HepG2 (cell line): ENCODE measurements around the gene UNC5CL. TPM values are rescaled to one million over a fixed set of nuclear protein-coding genes. Genes with fewer than 3 reads are reported as not detected.

Source experiments
- AGO1 ChIP-seq: fragments of 200-400 bp; formaldehyde crosslinking; IDR thresholded peaks from 2 replicates; pipeline ENCODE4 v1.6.1; 2017; ENCODE audit warnings: mild to moderate bottlenecking, low read depth, low read length, moderate library complexity; ENCODE audit not compliant: poor library complexity, severe bottlenecking
- BCL6 ChIP-seq: IDR thresholded peaks from 2 replicates; pipeline ENCODE4 v1.6.1; 2016; ENCODE audit warnings: missing genetic modification reagents, missing compliant biosample characterization
- BRD4 ChIP-seq: sonication (generic); formaldehyde crosslinking; IDR thresholded peaks from 2 replicates; pipeline ENCODE4 v1.4.0; 2020; ENCODE audit warnings: missing genetic modification reagents
- CENPT ChIP-seq: sonication (generic); formaldehyde crosslinking; IDR thresholded peaks from 2 replicates; pipeline ENCODE4 v1.8.0; 2022; ENCODE audit warnings: low read depth, mild to moderate bottlenecking, moderate library complexity, missing genetic modification reagents
- EP300 ChIP-seq, 3 experiments: sonication (generic) in 1 of 3; formaldehyde crosslinking in 1 of 3; IDR thresholded peaks; 2 replicates each; pipeline versions ENCODE4 v1.5.1 to v1.6.1; 2011 to 2020; ENCODE audit warnings: low read depth in 2 of 3, low read length in 2 of 3, borderline replicate concordance in 1 of 3, improper control_type of control experiment in 1 of 3, mild to moderate bottlenecking in 1 of 3, missing genetic modification reagents in 1 of 3, moderate library complexity in 1 of 3
- HMG20A ChIP-seq: IDR thresholded peaks from 2 replicates; pipeline ENCODE4 v1.6.1; 2016; ENCODE audit warnings: borderline replicate concordance
- MED1 ChIP-seq: sonication (generic); formaldehyde crosslinking; IDR thresholded peaks from 2 replicates; pipeline ENCODE4 v1.4.0; 2020; ENCODE audit warnings: missing genetic modification reagents
- MED8 ChIP-seq: sonication (generic); formaldehyde crosslinking; IDR thresholded peaks from 2 replicates; pipeline ENCODE4 v1.8.1; 2023; ENCODE audit warnings: mild to moderate bottlenecking, missing genetic modification reagents; ENCODE audit not compliant: insufficient replicate concordance
- NCOA2 ChIP-seq: sonication (generic); formaldehyde crosslinking; IDR thresholded peaks from 2 replicates; pipeline ENCODE4 v1.8.0; 2022; ENCODE audit warnings: inconsistent platforms
- NFYB ChIP-seq: sonication (generic); formaldehyde crosslinking; IDR thresholded peaks from 2 replicates; pipeline ENCODE4 v1.4.0; 2020; ENCODE audit warnings: missing genetic modification reagents
- PAF1 ChIP-seq: IDR thresholded peaks from 2 replicates; pipeline ENCODE4 v1.6.1; 2016; ENCODE audit warnings: missing genetic modification reagents, missing compliant biosample characterization
- PHF21A ChIP-seq: sonication (generic); formaldehyde crosslinking; IDR thresholded peaks from 2 replicates; pipeline ENCODE4 v1.5.0; 2020; ENCODE audit warnings: mild to moderate bottlenecking, missing genetic modification reagents
- POGZ ChIP-seq: sonication (generic); formaldehyde crosslinking; IDR thresholded peaks from 2 replicates; pipeline ENCODE4 v1.4.0; 2020; ENCODE audit warnings: mild to moderate bottlenecking, missing genetic modification reagents
- SKI ChIP-seq: fragments of 450-650 bp; IDR thresholded peaks from one replicate; pipeline ENCODE4 v1.6.1; 2018; ENCODE audit warnings: mild to moderate bottlenecking; ENCODE audit not compliant: partially characterized antibody
- SMYD3 ChIP-seq: sonication (generic); formaldehyde crosslinking; IDR thresholded peaks from 2 replicates; pipeline ENCODE4 v1.8.1; 2023; ENCODE audit warnings: mild to moderate bottlenecking, missing genetic modification reagents
- SOX5 ChIP-seq: IDR thresholded peaks from 2 replicates; pipeline ENCODE4 v1.6.1; 2016; ENCODE audit warnings: borderline replicate concordance
- ZNF331 ChIP-seq: sonication (generic); formaldehyde crosslinking; IDR thresholded peaks from 2 replicates; pipeline ENCODE4 v1.4.0; 2020; ENCODE audit warnings: missing genetic modification reagents
- polyA plus RNA-seq, 8 experiments: library from polyadenylated mRNA; depleted of rRNA in 3 of 8; stranded (reverse) in 7 of 8; unstranded in 1 of 8; fragments of >200 nt; fragmentation: Illumina TruSeq in 4 of 8; extraction: Trizol in 4 of 8; gene quantifications; 2 replicates each; pipeline versions ENCODE4 v1.2.1 to v1.2.3, GENCODE V29; 2011 to 2016; ENCODE audit warnings: low read depth in 4 of 8, missing spikeins in 1 of 8, mixed read lengths in 1 of 8; ENCODE audit not compliant: insufficient read depth in 1 of 8
- total RNA-seq, 5 experiments: library from RNA; depleted of rRNA; stranded (reverse); fragments of >200 nt; fragmentation: Illumina TruSeq; extraction: Trizol; gene quantifications; 2 replicates each; pipeline ENCODE4 v1.2.3, GENCODE V29; 2016; ENCODE audit warnings: low read depth in 1 of 5
- TF ChIP-seq, protein P1 (sequence below): conservative IDR thresholded peaks from 2 replicates; pipeline ENCODE4 v1.6.1; 2018; ENCODE audit warnings: missing genetic modification reagents
- TF ChIP-seq, protein P2 (sequence below): sonication (generic); formaldehyde crosslinking; IDR thresholded peaks from 2 replicates; pipeline ENCODE4 v1.5.1; 2020; ENCODE audit warnings: mild to moderate bottlenecking, missing genetic modification reagents, borderline replicate concordance
- TF ChIP-seq, protein P3 (sequence below): IDR thresholded peaks from 2 replicates; pipeline ENCODE4 v1.6.1; 2016; ENCODE audit warnings: missing genetic modification reagents, missing compliant biosample characterization

The UNC5CL gene
- total and polyA plus RNA-seq, 2 of the 13 experiments (the other 11 are each of a cell fraction or from before 2014, with no cell fraction given), result 2.4 to 2.5 TPM

DNA sequence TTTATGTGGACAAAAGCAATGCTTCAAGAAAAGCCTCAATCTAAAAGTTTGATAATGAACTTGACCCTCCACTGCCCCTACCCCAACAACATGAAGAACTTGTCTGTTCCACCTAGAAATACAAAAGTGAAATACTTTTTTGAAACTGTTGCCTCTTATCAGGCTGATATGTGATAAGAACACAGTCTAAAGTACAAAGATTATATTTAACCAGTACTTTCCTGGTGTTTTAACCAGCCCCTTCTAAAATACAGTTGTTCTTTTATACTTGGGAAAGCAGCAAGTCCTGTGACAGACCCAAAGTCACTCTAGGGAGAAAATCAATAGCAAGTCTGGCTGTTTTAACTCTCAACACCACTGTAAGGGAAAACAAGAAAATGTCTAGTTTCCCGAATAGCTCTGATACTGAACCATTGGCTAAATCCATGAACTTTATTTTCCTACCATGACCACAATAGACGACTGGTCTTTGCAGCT is 26.6 kb upstream of the UNC5CL start (continued):
- peak in 1 of 2 experiments; percentile 92; a peak in 3 of 4 replicates for TF ChIP-seq EP300 (IDR thresholded peaks at IDR 0.05; ENCODE audit: low read depth in 2 of 2, low read length in 2 of 2)
- peak; percentile 75; the same call in 1 of the 2 replicates for TF ChIP-seq EP300 (CRISPR knock-in tag; IDR thresholded peaks at IDR 0.05; ENCODE audit: borderline replicate concordance)
- TF ChIP-seq MED8 (CRISPR knock-in tag), result no peak
- no peak for TF ChIP-seq SMYD3
- peak; percentile 67; the same call in 1 of the 2 replicates for TF ChIP-seq MED1 (CRISPR knock-in tag)
- TF ChIP-seq PAF1 (CRISPR knock-in tag), result no peak
- TF ChIP-seq ZNF331 (CRISPR knock-in tag), result peak; percentile 27; the same call in 1 of the 2 replicates
- peak; percentile 98 for TF ChIP-seq SKI
- no peak for TF ChIP-seq AGO1
- TF ChIP-seq, protein P1, sequence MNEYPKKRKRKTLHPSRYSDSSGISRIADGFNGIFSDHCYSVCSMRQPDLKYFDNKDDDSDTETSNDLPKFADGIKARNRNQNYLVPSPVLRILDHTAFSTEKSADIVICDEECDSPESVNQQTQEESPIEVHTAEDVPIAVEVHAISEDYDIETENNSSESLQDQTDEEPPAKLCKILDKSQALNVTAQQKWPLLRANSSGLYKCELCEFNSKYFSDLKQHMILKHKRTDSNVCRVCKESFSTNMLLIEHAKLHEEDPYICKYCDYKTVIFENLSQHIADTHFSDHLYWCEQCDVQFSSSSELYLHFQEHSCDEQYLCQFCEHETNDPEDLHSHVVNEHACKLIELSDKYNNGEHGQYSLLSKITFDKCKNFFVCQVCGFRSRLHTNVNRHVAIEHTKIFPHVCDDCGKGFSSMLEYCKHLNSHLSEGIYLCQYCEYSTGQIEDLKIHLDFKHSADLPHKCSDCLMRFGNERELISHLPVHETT (CRISPR knock-in tag), result no peak
- TF ChIP-seq PHF21A (CRISPR knock-in tag), result peak; percentile 90
- peak; percentile 93 for TF ChIP-seq NCOA2 (CRISPR knock-in tag)
- TF ChIP-seq NFYB (CRISPR knock-in tag), result no peak
- TF ChIP-seq, protein P2, sequence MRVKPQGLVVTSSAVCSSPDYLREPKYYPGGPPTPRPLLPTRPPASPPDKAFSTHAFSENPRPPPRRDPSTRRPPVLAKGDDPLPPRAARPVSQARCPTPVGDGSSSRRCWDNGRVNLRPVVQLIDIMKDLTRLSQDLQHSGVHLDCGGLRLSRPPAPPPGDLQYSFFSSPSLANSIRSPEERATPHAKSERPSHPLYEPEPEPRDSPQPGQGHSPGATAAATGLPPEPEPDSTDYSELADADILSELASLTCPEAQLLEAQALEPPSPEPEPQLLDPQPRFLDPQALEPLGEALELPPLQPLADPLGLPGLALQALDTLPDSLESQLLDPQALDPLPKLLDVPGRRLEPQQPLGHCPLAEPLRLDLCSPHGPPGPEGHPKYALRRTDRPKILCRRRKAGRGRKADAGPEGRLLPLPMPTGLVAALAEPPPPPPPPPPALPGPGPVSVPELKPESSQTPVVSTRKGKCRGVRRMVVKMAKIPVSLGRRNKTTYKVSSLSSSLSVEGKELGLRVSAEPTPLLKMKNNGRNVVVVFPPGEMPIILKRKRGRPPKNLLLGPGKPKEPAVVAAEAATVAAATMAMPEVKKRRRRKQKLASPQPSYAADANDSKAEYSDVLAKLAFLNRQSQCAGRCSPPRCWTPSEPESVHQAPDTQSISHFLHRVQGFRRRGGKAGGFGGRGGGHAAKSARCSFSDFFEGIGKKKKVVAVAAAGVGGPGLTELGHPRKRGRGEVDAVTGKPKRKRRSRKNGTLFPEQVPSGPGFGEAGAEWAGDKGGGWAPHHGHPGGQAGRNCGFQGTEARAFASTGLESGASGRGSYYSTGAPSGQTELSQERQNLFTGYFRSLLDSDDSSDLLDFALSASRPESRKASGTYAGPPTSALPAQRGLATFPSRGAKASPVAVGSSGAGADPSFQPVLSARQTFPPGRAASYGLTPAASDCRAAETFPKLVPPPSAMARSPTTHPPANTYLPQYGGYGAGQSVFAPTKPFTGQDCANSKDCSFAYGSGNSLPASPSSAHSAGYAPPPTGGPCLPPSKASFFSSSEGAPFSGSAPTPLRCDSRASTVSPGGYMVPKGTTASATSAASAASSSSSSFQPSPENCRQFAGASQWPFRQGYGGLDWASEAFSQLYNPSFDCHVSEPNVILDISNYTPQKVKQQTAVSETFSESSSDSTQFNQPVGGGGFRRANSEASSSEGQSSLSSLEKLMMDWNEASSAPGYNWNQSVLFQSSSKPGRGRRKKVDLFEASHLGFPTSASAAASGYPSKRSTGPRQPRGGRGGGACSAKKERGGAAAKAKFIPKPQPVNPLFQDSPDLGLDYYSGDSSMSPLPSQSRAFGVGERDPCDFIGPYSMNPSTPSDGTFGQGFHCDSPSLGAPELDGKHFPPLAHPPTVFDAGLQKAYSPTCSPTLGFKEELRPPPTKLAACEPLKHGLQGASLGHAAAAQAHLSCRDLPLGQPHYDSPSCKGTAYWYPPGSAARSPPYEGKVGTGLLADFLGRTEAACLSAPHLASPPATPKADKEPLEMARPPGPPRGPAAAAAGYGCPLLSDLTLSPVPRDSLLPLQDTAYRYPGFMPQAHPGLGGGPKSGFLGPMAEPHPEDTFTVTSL (CRISPR knock-in tag), result peak; percentile 79; the same call in 1 of the 2 replicates
- no peak for TF ChIP-seq CENPT (CRISPR knock-in tag)
- peak; percentile 90 for TF ChIP-seq HMG20A
- peak; percentile 41; the same call in 1 of the 2 replicates for TF ChIP-seq POGZ (CRISPR knock-in tag)
- TF ChIP-seq BCL6, result peak; percentile 98
- TF ChIP-seq BRD4 (CRISPR knock-in tag), result no peak
- TF ChIP-seq, protein P3, sequence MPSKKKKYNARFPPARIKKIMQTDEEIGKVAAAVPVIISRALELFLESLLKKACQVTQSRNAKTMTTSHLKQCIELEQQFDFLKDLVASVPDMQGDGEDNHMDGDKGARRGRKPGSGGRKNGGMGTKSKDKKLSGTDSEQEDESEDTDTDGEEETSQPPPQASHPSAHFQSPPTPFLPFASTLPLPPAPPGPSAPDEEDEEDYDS (CRISPR knock-in tag), result peak; percentile 37; the same call in 1 of the 2 replicates
- TF ChIP-seq SOX5 (CRISPR knock-in tag), result peak; percentile 85; the same call in 1 of the 2 replicates
